ENCODE measurements around the gene DOCK3.

Gene DOCK3, protein sequence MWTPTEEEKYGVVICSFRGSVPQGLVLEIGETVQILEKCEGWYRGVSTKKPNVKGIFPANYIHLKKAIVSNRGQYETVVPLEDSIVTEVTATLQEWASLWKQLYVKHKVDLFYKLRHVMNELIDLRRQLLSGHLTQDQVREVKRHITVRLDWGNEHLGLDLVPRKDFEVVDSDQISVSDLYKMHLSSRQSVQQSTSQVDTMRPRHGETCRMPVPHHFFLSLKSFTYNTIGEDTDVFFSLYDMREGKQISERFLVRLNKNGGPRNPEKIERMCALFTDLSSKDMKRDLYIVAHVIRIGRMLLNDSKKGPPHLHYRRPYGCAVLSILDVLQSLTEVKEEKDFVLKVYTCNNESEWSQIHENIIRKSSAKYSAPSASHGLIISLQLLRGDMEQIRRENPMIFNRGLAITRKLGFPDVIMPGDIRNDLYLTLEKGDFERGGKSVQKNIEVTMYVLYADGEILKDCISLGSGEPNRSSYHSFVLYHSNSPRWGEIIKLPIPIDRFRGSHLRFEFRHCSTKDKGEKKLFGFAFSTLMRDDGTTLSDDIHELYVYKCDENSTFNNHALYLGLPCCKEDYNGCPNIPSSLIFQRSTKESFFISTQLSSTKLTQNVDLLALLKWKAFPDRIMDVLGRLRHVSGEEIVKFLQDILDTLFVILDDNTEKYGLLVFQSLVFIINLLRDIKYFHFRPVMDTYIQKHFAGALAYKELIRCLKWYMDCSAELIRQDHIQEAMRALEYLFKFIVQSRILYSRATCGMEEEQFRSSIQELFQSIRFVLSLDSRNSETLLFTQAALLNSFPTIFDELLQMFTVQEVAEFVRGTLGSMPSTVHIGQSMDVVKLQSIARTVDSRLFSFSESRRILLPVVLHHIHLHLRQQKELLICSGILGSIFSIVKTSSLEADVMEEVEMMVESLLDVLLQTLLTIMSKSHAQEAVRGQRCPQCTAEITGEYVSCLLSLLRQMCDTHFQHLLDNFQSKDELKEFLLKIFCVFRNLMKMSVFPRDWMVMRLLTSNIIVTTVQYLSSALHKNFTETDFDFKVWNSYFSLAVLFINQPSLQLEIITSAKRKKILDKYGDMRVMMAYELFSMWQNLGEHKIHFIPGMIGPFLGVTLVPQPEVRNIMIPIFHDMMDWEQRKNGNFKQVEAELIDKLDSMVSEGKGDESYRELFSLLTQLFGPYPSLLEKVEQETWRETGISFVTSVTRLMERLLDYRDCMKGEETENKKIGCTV (N-terminal part only)

DNA sequence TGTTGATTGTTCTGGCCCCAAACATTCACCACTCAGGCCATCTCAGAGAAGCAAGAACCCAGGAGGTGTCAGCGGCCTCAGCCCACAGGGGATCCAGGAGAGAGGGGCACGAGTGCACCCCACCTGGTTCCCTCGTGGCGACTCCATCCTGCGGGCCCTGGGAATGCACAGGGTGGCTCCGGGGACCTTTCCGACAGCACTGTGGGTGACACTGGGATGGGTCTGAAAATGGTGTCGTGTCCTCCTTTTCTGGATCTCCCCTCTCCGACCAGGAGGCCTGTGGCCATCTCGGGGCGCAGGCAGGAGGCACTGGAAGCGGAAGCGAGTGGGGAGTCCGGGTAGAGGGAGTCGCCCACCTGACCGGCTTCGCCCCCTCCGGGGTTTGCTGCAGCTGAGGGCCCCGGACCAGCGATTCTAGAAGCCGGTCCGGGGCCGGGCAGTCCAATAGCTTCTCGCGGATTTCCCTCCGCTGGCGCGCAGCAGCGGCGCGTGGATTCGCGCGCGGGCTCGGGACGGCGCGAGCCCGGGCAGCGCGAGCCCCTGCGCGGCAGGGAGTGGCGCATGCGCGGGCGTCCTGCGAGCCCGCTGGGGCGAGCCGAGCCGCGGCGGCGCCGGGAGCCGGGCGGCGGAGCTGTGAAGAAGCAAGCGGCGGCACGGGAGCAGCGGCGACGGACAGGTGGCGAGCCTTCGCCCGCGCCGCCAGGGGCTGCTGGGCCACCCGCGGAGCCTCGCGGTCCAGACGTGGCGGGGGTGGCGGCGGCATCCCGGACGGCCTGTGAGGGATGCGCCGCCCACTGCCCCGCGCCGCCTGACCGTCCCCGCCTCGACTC is at the start of gene DOCK3:
Gene DOCK3, plus strand, starts transcription at position 579 of the 830 bp plus-strand sequence. CDS start 337 bp downstream, outside the sequence.
- H3K36me3 ChIP-seq = no peaks in the 10 kb centered on the region
- peaks cover 18% of the 10 kb centered on the region for H3K27me3 ChIP-seq (ENCODE audit: insufficient read depth, low read depth, severe bottlenecking)
- H3K9me3 ChIP-seq (ENCODE audit: severe bottlenecking) = peaks cover 2% of the 10 kb centered on the region
- peak; percentile 57 for DNase-seq
- peak within 1 kb of the TSS; percentile 48; the same call in 1 of the 2 replicates for H3K27ac ChIP-seq
- peak within 1 kb of the TSS; percentile 45 for H3K4me3 ChIP-seq (ENCODE audit: low read depth, low read length)
- TF ChIP-seq CTCF (IDR thresholded peaks at IDR 0.05; ENCODE audit: low read depth, low read length) = no peak

- Histone ChIP-seq H3K27ac (peak overlapping the region; percentile 79), H3K9me3 (ENCODE audit: severe bottlenecking) (no peaks in the 10 kb centered on the region)
- TF ChIP-seq CTCF (IDR thresholded peaks at IDR 0.05; ENCODE audit: low read depth, low read length) = no peak
Observed at GRCh38 chr3:50625231-50626182, 49.2 kb upstream of the DOCK3 start.

GRCh38 chr3:50626401-50626800 is 48.3 kb upstream of the DOCK3 start:
- H3K4me3 ChIP-seq (ENCODE audit: low read depth, low read length) = no peak overlapping the region
- no peaks in the 10 kb centered on the region; the same call in 1 of the 2 replicates for H3K36me3 ChIP-seq
- TF ChIP-seq CTCF (IDR thresholded peaks at IDR 0.05; ENCODE audit: low read depth, low read length) = no peak
- H3K27me3 ChIP-seq (ENCODE audit: insufficient read depth, low read depth, severe bottlenecking) = no peaks in the 10 kb centered on the region
- no peaks in the 10 kb centered on the region for H3K9me3 ChIP-seq (ENCODE audit: severe bottlenecking)
- DNase-seq = no peak
- no peak overlapping the region for H3K27ac ChIP-seq

More at GRCh38 chr3:50625231-50626182, 49.2 kb upstream of the DOCK3 start:
- Histone ChIP-seq H3K36me3 (peaks cover 2% of the 10 kb centered on the region; the same call in 1 of the 2 replicates), H3K4me3 (ENCODE audit: low read depth, low read length) (peak overlapping the region; percentile 7), H3K27me3 (ENCODE audit: insufficient read depth, low read depth, severe bottlenecking) (no peaks in the 10 kb centered on the region)
- peak; percentile 68 for DNase-seq

GRCh38 chr3:50627407-50628051 is 47.2 kb upstream of the DOCK3 start:
- Histone ChIP-seq H3K4me3 (ENCODE audit: low read depth, low read length) (no peak overlapping the region), H3K27ac (no peak overlapping the region), H3K36me3 (no peaks in the 10 kb centered on the region; the same call in 1 of the 2 replicates), H3K9me3 (ENCODE audit: severe bottlenecking) (no peaks in the 10 kb centered on the region), H3K27me3 (ENCODE audit: insufficient read depth, low read depth, severe bottlenecking) (no peaks in the 10 kb centered on the region)
- peak; percentile 75 for TF ChIP-seq CTCF (IDR thresholded peaks at IDR 0.05; ENCODE audit: low read depth, low read length)
- peak; percentile 74 for DNase-seq
